Measurements from ENCODE around the gene KLK15.
A peak's percentile ranks its signal among the peaks of the same experiment; 100 is the strongest.

The KLK15 gene

DNA sequence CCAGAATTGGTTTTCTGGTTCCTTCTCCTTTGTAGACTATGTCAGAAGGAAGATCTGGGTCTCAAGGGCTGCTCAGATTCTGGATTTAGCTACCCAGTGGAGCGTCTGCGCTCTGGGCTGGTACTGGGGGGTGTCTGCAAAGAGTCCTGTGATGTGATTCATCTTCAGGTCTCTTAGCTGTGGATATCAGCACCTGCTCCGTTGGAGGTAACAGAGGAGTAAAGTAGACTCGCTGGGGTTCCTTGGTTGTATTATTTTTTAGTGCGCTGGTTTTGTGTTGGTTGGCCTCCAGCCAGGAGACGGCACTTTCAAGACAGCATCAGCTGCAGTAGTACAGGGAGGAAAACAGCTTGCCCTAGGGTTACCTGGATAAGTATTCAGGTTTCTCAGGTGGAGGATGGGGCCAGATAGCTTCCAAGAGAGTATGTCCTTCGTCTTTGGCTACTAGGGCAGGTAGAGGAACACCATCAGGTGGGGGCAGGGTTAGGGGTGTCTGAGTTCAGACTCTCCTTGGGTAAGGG lies 10.4 kb upstream of the KLK15 start:
- DNase-seq (ENCODE audit: low spot score): no peak

DNA sequence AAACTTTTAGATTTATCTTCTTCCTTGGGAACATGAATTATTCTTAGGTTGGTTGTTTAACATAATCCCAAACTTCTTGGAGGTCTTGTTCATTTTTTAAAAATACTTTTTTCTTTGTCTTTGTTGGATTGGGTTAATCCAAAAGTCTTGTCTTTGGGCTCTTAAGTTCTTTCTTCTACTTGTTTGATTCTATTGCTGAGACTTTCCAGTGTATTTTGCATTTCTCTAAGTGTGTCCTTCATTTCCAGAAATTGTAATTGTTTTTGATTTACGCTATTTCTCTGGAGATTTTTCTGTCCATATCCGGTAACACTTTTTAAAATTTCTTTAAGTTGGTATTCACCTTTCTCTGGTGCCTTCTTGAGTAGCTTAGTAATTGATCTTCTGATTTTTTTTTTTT lies 9.8 kb upstream of the KLK15 start:
- DNase-seq (ENCODE audit: low spot score): no peak

DNA sequence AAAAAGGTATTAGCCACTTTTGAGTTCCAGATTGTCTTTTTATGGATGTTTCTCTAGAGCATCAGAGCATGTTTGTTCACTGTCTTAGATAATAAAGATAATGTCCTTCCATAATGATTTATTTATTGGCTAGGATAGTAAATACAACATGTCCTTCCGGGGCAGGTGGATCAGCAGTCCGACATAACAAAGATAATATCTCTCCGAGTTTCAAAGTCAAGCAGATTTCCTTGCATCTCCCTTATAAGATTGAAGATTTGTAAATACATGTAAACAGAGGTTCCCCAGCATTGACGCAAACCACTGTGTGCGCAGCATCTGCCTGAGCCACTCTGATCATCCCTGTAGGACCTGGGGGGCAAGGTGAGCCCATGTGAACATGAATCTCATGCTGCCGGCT lies 8.8 kb upstream of the KLK15 start:
- no peak for DNase-seq (ENCODE audit: low spot score)

DNA sequence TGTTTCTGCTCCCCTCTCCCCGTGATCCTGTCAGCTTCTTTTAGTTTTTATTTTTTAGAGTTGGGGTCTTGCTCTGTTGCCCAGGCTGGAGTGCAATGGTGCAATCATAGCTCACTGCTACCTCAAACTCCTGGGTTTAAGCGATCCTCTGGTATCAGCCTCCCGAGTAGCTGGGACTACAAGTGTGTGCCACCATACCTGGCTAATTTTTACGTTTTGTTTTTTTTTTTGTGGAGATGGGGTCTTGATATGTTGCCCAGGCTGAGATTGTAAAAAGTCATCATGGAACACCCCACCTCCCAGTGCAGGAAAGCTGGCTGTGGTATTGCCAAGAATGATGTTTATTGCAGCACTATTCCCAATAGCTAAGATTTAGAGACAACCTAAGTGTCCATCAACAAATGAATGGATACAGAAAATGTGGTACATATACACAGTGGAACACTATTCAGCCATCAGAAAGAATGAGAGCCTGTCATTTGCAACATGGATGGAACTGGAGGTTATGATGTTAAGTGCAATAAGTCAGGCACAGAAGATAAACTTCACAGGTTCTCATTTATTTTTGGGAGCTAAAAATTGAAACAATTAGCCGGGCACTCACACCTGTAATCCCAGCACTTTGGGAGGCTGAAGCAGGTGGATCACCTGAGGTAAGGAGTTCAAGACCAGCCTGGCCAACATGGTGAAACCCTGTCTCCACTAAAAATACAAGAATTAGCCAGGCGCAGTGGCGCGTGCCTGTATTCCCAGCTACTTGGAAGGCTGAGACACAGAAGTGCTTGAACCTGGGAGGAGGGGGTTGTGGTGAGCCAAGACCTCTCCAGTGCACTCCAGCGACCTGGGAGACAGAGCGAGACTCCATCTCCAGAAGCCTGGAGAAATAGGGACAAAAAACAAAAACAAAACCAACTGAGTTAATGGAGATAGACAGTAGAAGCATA lies 6.6 kb upstream of the KLK15 start:
- no peak for DNase-seq (ENCODE audit: low spot score)

DNA sequence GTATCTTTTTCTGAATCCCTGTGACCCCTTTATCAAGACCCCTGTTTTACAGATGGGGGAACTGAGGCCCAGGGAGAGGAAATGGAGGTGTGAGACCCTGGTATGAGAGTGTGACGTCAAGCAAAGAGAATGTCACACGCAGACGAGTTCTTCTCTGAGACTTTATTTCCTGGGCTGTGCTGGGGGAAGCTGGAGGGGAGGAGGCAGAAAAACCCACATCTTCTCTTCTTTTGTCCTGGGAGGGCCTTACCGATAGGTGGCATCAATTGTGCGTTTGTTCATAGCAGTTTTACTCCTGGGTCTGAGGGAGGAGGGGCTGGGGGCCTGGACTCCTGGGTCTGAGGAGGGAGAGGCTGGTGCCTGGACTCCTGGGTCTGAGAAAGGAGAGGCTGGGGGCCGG lies 4.9 kb upstream of the KLK15 start:
- DNase-seq (ENCODE audit: low spot score): no peak

DNA sequence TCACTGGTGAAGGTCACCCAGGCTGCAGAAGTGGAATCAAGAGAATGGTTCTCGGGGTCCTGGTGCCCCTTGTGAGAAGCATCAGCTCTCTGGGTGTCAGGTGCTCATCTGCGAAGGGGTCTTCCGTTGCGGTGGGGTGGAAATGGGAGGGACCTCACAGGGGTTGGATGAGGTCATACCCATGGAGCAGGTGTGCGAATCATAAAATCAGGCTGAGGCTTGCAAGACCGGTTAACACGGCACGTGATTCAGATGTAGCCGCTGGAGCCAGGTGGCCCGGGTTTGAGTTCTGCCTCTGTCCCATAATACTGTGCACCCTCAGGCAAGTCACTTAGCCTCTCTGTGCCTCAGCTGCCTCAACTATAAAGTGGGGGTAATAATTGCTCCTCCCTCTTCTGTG lies 3.9 kb upstream of the KLK15 start:
- DNase-seq (ENCODE audit: low spot score): no peak

DNA sequence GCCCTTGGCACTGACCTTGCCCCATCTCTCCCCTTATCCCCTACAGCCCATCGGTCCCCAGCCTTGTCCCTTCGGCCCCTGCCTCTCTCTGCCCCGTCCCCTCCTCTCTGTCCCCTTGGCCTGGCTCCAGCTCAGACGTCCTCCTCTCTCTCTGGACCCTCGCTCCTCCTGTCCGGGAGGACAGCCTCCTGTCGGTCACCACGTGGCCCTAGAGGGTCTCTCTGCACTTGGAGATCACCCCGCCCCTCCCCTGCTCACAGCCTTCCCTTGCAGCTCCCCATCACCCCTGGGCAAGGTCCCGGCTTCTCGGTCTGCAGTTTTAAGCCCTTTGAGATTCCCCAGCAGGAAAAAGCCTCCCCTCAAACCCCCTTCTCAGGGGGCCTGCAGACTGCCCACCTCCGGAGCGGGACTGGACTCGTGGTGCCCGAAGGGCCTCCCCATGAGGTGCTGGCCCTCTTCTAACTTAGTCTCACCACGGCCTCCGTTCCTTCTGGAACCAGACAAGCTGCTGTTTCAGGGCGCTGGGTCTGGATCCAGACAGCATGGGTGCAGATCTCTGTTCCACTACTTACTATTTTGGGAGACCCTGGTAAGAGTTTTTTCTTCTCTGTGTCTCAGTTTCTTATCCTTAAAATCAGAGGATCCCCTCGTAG lies 3.3 kb upstream of the KLK15 start:
- no peak for DNase-seq (ENCODE audit: low spot score)

DNA sequence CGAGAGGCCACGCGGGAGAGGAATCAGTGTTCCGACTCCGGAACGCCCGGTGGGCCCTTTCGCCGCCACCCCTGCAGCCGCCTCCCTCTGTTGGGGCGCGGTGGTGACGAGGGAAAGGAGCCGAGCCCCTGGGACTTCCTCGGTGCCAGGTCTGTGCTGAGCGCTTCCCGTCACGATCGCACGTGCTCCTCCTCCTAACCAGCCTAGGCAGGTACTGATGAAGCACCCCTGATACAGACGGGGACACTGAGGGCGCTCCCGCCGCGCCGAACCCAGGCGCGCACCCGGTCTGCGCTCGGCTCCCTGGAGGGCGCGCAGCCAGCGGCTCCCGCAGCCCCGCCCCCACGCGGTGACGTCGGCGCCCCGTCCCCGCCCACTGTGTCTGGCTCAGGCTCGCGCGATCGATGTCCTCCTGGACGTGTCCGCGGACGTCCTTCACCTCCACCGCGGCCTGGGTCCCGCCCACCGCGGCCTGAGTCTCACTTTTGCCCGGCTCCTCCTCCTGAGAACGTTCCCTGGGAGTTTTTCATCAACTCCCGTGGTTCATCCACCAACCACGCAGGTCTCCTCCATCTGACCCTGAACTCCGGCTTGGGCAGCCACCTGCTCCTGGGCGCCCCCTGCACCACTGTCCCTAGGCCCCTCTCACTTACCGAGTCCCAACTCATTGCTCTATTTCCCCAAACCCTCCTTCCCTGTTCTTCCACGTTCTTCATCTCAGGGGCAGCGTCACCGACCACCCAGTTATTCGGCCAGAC lies 2.6 kb upstream of the KLK15 start:
- peak; percentile 6 for DNase-seq (ENCODE audit: low spot score)

DNA sequence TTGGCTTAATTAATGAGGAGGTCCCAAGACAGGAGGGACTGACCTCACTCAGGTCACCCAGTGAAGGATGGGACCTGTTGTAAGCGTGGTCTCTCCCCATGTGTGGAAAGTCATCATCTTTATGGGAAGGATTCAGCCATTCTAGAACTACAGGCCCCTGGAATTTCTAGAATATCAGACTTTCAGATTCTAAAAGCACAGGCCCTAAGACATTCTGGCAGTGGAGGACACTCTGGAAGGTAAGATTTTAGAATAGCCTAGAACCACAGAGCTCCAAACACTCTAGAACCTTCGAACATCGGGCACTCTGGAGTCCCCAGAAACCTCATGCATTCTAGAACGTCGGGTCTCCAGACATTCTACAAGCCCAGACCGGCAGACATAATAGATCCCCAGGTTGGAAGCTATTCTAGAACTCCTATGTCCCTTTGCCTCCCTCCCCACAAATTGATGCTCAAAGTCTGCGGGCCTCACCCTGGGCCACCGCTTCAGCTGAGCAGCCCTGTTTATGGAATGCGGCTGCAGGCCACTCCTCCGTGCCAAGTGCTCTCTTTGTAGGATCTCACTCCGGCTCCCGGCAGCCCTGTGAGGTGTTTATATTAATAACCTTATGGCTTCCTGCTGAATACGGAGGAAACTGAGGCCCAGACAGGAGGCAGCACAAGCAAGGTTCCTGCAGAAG lies 1.9 kb upstream of the KLK15 start:
- no peak for DNase-seq (ENCODE audit: low spot score)

DNA sequence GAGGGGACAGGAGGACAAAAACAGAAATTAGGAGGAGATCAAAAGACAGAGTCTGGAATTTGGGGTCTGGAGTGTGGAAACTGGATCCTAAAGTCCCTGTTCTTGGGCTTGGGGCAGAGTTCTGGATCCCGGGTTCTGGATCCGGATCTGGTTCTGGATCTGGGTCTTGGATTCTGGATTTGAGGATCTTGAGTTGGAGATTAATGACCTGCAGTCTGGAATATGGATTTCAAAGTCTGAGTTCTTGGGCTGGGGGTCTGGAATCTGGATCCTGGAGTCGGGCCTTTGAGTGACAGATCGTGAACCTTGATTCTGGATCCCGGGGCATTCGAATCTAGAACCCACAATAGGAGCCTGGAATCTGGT lies 411 bp upstream of the KLK15 start:
- DNase-seq (ENCODE audit: low spot score): no peak

DNA sequence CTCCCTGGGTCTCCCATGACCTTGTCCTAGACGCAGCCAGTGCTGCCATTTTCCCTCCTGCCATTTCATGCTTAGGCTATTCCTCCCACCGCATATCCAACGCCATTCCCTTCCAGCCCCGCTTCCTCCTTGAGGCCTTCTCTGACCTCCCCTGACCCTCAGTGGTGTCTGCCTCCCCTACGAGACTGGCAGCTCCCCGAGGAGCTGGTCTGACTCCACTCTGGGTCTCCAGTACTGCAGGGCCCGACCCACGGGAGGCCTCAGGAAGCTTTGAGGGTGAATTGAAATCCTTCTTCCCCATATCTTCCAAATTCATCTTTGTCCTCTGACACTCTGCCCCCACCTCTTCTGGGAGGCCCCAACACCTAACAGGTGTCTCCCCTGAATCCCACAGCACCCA lies 708 bp downstream of the KLK15 start:
- no peak for DNase-seq (ENCODE audit: low spot score)

DNA sequence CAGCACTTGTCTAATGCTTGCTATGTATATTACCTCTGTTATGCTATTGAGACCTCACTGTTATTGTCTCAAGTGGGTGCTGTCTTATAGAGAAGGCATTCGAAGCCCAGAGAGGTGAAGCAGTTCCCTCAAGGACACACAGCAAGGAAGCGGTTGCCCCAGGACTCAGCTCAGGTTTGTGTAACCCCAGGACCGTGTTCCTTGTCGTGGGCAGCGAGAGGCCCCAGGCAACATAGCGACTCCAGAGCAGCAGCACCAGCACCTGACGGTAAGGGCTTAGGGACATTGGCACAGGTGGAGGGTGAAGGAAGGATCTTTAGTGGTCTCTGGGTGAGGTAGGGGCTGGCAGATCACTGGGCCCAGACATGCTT lies 2.4 kb downstream of the KLK15 start:
- no peak for DNase-seq (ENCODE audit: low spot score)

DNA sequence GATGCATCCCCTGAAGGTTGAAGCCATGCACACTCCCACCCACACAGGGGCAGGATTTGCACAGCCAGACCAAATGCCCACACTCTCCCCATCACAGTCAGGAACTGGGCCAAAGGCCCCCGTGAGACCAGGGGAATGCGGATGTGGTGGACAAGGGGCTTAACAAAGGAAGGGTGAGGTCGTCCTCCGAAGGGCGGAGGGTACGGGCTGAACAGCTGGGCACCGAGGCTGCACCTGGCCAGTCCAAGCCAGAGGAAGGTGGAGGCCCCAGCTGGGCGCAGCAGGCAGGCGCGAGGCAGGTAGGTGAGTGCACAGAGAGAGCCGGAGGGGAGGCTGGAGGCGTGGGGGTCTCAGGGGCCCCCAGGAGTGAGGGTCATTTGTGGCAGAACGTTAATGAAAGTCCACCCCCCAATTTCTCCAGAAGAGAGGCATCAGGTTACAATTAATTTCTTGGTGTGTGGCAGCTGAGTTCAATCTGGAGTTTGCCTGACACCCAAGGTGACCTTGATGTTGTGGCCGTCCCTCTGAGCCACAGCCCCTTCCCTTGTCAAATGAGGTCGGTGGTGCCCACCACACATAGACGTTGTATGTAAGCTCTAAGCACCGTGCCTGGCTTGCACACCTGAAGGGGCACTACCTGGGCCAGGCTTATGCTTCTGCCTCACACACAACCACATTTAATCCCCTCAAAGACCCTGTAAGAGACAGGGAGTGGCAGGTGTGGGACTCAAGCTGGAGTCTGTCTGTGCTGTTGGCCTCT lies 2.9 kb downstream of the KLK15 start:
- DNase-seq (ENCODE audit: low spot score): no peak

DNA sequence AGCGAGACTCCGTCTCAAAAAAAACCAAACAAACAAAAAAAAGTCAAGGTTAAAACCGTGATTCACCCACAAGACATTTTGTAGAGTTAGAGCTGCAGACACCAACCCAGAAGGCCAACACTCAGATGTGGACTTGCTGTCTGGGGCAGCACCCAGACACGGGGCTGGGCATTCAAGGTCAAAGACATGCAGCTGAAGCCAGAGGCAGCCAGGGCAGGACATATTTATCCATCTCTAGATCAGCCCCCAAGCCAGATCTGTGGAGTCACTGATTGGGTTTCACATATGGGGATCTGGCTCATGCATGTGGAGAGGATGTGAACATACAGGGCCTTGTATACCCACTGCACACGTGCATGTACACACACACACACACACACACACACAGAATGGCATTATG lies 3.6 kb downstream of the KLK15 start:
- no peak for DNase-seq (ENCODE audit: low spot score)

DNA sequence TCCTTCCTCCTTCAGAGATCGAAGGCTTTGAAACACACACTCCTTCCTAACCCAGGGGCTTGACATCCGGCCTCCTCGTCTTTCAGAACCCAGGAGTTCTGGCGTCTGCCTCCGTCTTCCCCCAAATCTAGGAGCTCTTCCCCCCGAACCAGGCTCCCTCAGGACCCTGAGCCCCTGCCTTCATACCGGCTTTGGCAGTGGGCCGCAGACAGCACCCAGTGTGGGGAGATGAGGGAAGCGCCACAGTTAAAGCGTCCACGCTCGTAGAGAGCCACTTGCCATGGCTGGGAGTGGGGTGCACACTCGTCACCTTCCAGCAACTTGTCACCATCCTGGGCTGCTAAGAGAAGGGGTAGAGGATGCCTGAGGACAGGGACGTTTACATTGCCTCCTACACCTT lies 5.9 kb downstream of the KLK15 start:
- DNase-seq (ENCODE audit: low spot score): no peak

DNA sequence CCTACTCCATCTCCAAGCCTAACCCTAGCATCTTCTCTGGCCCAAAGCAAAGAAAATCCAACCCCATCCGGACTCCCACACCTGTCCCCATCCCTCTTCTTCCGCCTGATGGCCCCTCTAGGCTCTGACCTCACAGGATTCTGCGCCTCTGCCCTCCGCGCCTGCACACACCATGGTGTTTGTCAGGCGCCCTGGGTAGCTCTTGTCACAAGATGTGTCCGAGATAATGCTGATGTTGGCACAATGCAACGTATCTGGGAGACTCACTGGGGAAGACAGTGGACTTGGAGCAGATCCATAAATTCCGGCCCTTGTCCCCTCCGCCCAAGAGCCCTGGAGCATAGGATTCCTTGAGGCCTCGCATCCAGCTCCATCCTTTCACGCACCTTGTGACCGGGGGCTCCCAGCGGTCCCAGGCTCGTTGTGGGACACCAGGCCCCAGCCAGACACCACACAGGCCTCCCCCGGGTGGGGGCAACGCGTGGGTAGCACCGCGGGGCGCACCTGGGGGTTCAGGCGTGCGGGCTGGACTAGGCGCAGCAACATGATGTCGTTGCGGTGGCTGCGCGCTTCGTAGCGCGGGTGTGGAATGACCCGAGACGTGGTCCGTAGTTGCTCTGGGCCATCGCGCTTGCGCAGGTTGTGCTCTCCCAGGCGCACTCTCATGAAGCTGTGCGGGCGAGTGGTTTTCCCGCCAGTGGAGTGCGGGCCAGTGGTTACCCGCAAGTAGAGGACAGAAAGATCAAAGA lies 6.7 kb downstream of the KLK15 start:
- DNase-seq (ENCODE audit: low spot score): no peak

DNA sequence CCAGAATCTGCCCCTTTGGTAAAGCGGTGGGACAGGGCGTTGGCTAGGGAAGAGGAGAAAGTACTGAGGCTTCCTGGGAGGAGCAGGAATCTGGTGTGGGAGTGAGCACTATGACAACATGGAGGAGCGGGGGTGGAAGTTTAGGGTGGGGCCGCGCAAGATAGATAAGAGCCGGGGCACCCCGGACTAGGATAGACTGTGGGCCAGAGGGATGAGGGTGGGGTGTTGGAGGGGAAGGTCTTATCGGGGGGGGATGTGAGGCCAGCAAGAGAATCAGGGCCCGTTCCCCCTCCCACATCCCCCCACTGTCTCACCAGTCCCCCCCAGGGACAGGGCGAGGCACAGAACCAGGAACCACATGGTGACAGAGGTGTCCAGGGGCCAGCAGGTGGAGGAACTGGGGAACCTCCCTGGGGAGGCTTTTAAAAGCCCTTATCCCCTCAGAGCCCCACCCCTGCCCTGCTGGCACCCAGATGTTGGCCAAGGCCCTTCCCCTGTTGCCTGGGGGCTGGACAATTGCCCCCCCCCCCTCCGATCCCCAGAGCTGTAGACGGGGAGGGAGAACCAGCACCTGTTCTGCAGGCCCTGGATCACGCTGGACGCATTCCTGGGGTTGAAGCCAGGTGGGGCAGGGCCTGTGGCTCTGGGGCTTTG lies 9.9 kb downstream of the KLK15 start, which contains the start of gene KLK1:
KLK1 (minus strand) TSS at position 399 of the 654 bp plus-strand sequence; CDS start at position 360, 39 bp downstream.
- DNase-seq (ENCODE audit: low spot score): no peak

DNA sequence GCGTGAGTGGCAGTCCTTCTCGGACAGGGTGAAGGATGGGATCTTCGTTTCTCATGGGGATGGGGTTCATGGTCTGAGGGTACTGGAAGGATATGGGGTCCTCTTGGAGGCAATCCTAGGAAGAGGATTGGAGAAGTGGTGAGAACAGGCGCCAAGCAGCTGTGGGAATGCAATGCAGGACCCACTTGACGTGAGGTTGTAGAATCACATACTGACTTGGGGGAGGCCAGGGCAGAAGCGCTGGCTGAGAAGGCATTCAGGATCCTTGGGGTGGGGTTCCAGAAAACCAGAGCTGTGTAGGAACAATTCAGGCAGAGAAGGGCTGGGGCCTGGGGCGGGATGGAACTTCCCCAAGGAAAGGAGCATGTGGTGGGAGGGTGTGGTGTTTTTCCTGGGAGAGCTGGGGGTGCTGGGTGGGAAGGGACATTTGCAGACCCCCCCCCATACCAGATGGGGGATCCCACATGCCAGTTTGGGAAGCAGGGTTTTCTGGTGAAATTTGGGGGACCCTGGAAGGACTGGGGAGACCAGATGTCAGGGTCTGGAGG lies 10.6 kb downstream of the KLK15 start:
- no peak for DNase-seq (ENCODE audit: low spot score)

DNA sequence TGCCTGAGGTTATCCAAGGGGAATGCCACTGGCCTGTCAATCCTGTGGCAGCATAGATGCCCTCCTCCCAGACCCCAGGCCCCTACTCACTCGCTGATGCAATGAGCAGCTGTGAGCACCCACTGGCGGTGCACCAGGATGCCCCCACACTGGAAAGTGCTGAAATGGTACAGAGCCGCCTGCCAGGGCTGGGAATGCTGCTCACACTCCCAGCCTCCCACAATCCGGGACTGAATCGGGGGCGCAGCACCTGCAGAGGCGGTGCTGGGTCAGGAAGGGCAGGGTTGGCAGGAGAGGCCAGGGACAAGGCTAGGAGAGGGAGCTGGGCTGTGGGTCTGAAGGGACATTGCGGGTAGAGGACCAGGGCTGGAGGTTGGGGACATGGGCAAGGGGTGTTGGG lies 11.8 kb downstream of the KLK15 start:
- no peak for DNase-seq (ENCODE audit: low spot score)

DNA sequence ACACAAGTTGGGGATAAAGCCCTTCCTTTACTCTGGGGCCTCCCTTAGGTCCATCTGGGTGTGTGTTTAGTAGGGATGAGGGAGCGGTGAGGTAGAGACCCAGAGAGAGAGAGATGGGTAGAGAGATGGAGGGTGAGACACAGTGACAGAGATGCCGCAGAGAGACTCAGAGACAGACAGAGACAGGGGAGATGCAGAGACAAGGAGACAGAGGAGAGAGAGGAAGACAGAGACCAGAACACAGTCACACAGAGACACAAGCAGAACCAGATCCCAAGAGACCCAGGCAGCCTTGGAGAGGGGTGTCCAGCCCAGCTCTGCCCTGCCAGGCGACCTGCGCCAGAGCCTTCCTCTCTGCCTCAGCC lies 12.1 kb downstream of the KLK15 start:
- no peak for DNase-seq (ENCODE audit: low spot score)
